HepG2 (cell line): ENCODE results near the gene LRRN4CL. TPM values are rescaled to one million over a fixed set of nuclear protein-coding genes. Genes with fewer than 3 reads are reported as not detected.

Experiments
- ARID5B ChIP-seq: IDR thresholded peaks from 2 replicates; pipeline ENCODE4 v1.4.0; 2020; ENCODE audit warnings: mild to moderate bottlenecking, missing genetic modification reagents
- CREBL2 ChIP-seq: sonication (generic); formaldehyde crosslinking; IDR thresholded peaks from 2 replicates; pipeline ENCODE4 v1.8.1; 2023; ENCODE audit warnings: missing genetic modification reagents, mild to moderate bottlenecking, borderline replicate concordance
- ELF4 ChIP-seq: sonication (generic); formaldehyde crosslinking; IDR thresholded peaks from 2 replicates; pipeline ENCODE4 v1.5.0; 2020; ENCODE audit warnings: missing genetic modification reagents, mild to moderate bottlenecking, moderate library complexity, borderline replicate concordance
- ELK4 ChIP-seq: sonication (generic); formaldehyde crosslinking; IDR thresholded peaks from 2 replicates; pipeline ENCODE4 v1.9.0; 2021; ENCODE audit warnings: missing genetic modification reagents, borderline replicate concordance
- HNRNPLL ChIP-seq: fragments of 200-400 bp; formaldehyde crosslinking; IDR thresholded peaks from 2 replicates; pipeline ENCODE4 v1.6.1; 2017; ENCODE audit warnings: mild to moderate bottlenecking, low read depth, low read length; ENCODE audit not compliant: poor library complexity, severe bottlenecking
- IKZF1 ChIP-seq: fragments of 450-650 bp; IDR thresholded peaks from 2 replicates; pipeline ENCODE4 v1.7.1; 2016
- KLF15 ChIP-seq: sonication (generic); formaldehyde crosslinking; IDR thresholded peaks from 2 replicates; pipeline ENCODE4 v1.8.1; 2023; ENCODE audit warnings: borderline replicate concordance, mild to moderate bottlenecking, inconsistent platforms, missing genetic modification reagents, mixed read lengths
- NFRKB ChIP-seq: fragments of 450-650 bp; IDR thresholded peaks from 2 replicates; pipeline ENCODE4 v1.6.1; 2017
- PAX8 ChIP-seq: sonication (generic); formaldehyde crosslinking; IDR thresholded peaks from 2 replicates; pipeline ENCODE4 v1.8.0; 2022; ENCODE audit warnings: mild to moderate bottlenecking, missing genetic modification reagents, borderline replicate concordance
- SKIL ChIP-seq: sonication (generic); formaldehyde crosslinking; IDR thresholded peaks from 2 replicates; pipeline ENCODE4 v1.8.0; 2022; ENCODE audit warnings: missing genetic modification reagents, mild to moderate bottlenecking, moderate library complexity, borderline replicate concordance
- ZFX ChIP-seq: sonication (generic); formaldehyde crosslinking; IDR thresholded peaks from 2 replicates; pipeline ENCODE4 v1.4.0; 2020; ENCODE audit warnings: mild to moderate bottlenecking, low read depth, missing genetic modification reagents, moderate library complexity
- ZNF180 ChIP-seq: sonication (generic); formaldehyde crosslinking; IDR thresholded peaks from 2 replicates; pipeline ENCODE4 v1.4.0; 2020; ENCODE audit warnings: low read depth, missing genetic modification reagents, borderline replicate concordance
- ZNF34 ChIP-seq: sonication (generic); formaldehyde crosslinking; IDR thresholded peaks from 2 replicates; pipeline ENCODE4 v1.4.0; 2020; ENCODE audit warnings: mild to moderate bottlenecking, missing genetic modification reagents, borderline replicate concordance
- ZNF441 ChIP-seq: sonication (generic); formaldehyde crosslinking; IDR thresholded peaks from 2 replicates; pipeline ENCODE4 v1.7.0; 2021; ENCODE audit warnings: missing genetic modification reagents, borderline replicate concordance
- ZNF550 ChIP-seq: sonication (generic); formaldehyde crosslinking; IDR thresholded peaks from 2 replicates; pipeline ENCODE4 v1.4.0; 2020; ENCODE audit warnings: mild to moderate bottlenecking, missing genetic modification reagents, borderline replicate concordance
- ZNF580 ChIP-seq: IDR thresholded peaks from 2 replicates; pipeline ENCODE4 v1.6.1; 2016; ENCODE audit warnings: low read depth, borderline replicate concordance
- ZUFSP ChIP-seq: sonication (generic); formaldehyde crosslinking; IDR thresholded peaks from 2 replicates; pipeline ENCODE4 v1.9.0; 2021; ENCODE audit warnings: missing genetic modification reagents, mild to moderate bottlenecking, borderline replicate concordance
- ZZZ3 ChIP-seq: sonication (generic); formaldehyde crosslinking; IDR thresholded peaks from 2 replicates; pipeline ENCODE4 v1.4.0; 2020; ENCODE audit warnings: missing genetic modification reagents, mild to moderate bottlenecking, borderline replicate concordance
- polyA plus RNA-seq, 8 experiments: library from polyadenylated mRNA; depleted of rRNA in 3 of 8; stranded (reverse) in 7 of 8; unstranded in 1 of 8; fragments of >200 nt; fragmentation: Illumina TruSeq in 4 of 8; extraction: Trizol in 4 of 8; gene quantifications; 2 replicates each; pipeline versions ENCODE4 v1.2.1 to v1.2.3, GENCODE V29; 2011 to 2016; ENCODE audit warnings: low read depth in 4 of 8, missing spikeins in 1 of 8, mixed read lengths in 1 of 8; ENCODE audit not compliant: insufficient read depth in 1 of 8
- total RNA-seq, 5 experiments: library from RNA; depleted of rRNA; stranded (reverse); fragments of >200 nt; fragmentation: Illumina TruSeq; extraction: Trizol; gene quantifications; 2 replicates each; pipeline ENCODE4 v1.2.3, GENCODE V29; 2016; ENCODE audit warnings: low read depth in 1 of 5

The LRRN4CL gene
- total and polyA plus RNA-seq, 2 of the 13 experiments (the other 11 are each of a cell fraction or from before 2014, with no cell fraction given): 0.11 TPM; not detected in 1

- TF ChIP-seq KLF15 (peak; percentile 80; the same call in 1 of the 2 replicates), ZZZ3 (CRISPR knock-in tag) (peak; percentile 77; the same call in 1 of the 2 replicates), ZNF550 (no peak), ZNF34 (CRISPR knock-in tag) (peak; percentile 96; the same call in 1 of the 2 replicates), HNRNPLL (peak; percentile 84), PAX8 (CRISPR knock-in tag) (0 out of 2 replicates have a peak, but pooled peaks have one; percentile 49), IKZF1 (no peak), ZUFSP (no peak), CREBL2 (CRISPR knock-in tag) (no peak), ELK4 (0 out of 2 replicates have a peak, but pooled peaks have one; percentile 27), ZFX (CRISPR knock-in tag) (peak; percentile 91), ARID5B (CRISPR knock-in tag) (peak; percentile 33), SKIL (CRISPR knock-in tag) (no peak), NFRKB (no peak), ZNF180 (CRISPR knock-in tag) (no peak), ZNF441 (CRISPR knock-in tag) (peak; percentile 78), ZNF580 (CRISPR knock-in tag) (no peak), ELF4 (no peak)
Observed at GRCh38 chr11:62665075-62665598, 24.2 kb downstream of the LRRN4CL start, which contains the start of the genes C11orf98 and CSKMT (continued).
